ENCODE results near the gene PHACTR3. TPM values are rescaled to one million over a fixed set of nuclear protein-coding genes. Genes with fewer than 3 reads are reported as not detected.

The PHACTR3 gene
- total and polyA plus RNA-seq, 2 donors (not counting 3 experiments of a cell fraction or from before 2014, with no cell fraction given) = not detected

GRCh38 chr20:59673998-59674445 is 69.7 kb downstream of the PHACTR3 start:
- TF ChIP-seq CTCF (IDR thresholded peaks at IDR 0.05; ENCODE audit: extremely low read depth in 1 of 2, insufficient read depth in 1 of 2, low read depth in 1 of 2, low read length in 2 of 2) (no peak), MAX (IDR thresholded peaks at IDR 0.05; ENCODE audit: insufficient read depth, insufficient read length) (no peak), MYC (IDR thresholded peaks at IDR 0.05; ENCODE audit: low read depth, low read length) (no peak), GATA2 (IDR thresholded peaks at IDR 0.05; ENCODE audit: insufficient read depth, insufficient read length, low read depth, low read length) (no peak)
- Histone ChIP-seq H3K9ac (replicated peaks; ENCODE audit: extremely low read depth, insufficient read depth, low read length) (no peak overlapping the region), H3K4me1 (ENCODE audit: control insufficient read depth, extremely low read depth, insufficient read depth, low read length) (no peaks in the 10 kb centered on the region), H3K27me3 (ENCODE audit: control insufficient read depth in 2 of 2, insufficient read depth in 2 of 2, low read length in 2 of 2) (no peaks in the 10 kb centered on the region), H3K79me2 (ENCODE audit: control insufficient read depth, insufficient read depth, low read length) (no peaks in the 10 kb centered on the region), H3K9me1 (replicated peaks; ENCODE audit: control insufficient read depth, extremely low read depth, insufficient read depth, low read length) (no peaks in the 10 kb centered on the region), H3K27ac (ENCODE audit: insufficient read depth, low read depth, low read length) (no peak overlapping the region), H3K4me2 (ENCODE audit: insufficient read depth, low read length) (no peak overlapping the region), H4K20me1 (replicated peaks; ENCODE audit: control insufficient read depth, extremely low read depth, insufficient read depth, low read length) (no peaks in the 10 kb centered on the region), H3K36me3 (ENCODE audit: control insufficient read depth in 2 of 2, extremely low read depth in 1 of 2, insufficient read depth in 2 of 2, low read length in 2 of 2) (no peaks in the 10 kb centered on the region), H3K4me3 (replicated peaks in 1 of 3; ENCODE audit: insufficient read depth in 1 of 3, low read depth in 1 of 3, low read length in 3 of 3) (no peak overlapping the region), H2AFZ (ENCODE audit: low read depth, low read length) (no peak overlapping the region), H3K9me3 (replicated peaks; ENCODE audit: control insufficient read depth, insufficient read depth, low read length) (peaks cover 3% of the 10 kb centered on the region)
- intact Hi-C loops (cut with micrococcal nuclease) = no loop called here
- DNase-seq (ENCODE audit: low read depth, low spot score) = no peak
- FAIRE-seq = no peak
- BruUV-seq (replicated peaks) = no TSS peak
- dilution Hi-C loops (cut with MboI; ENCODE audit: extremely low pct_ligation_motif_present, low sequenced_read_pairs) = no loop called here
- POLR2A ChIA-PET = no interaction called here
- CTCF ChIA-PET = no interaction called here

GRCh38 chr20:59676126-59676850 is 71.9 kb downstream of the PHACTR3 start:
- H3K9me3 ChIP-seq (replicated peaks; ENCODE audit: control insufficient read depth, insufficient read depth, low read length) = peaks cover 3% of the 10 kb centered on the region
- H4K20me1 ChIP-seq (replicated peaks; ENCODE audit: control insufficient read depth, extremely low read depth, insufficient read depth, low read length) = no peaks in the 10 kb centered on the region
- FAIRE-seq (no peak), DNase-seq (ENCODE audit: low read depth, low spot score) (no peak)
- H3K9me1 ChIP-seq (replicated peaks; ENCODE audit: control insufficient read depth, extremely low read depth, insufficient read depth, low read length) = no peaks in the 10 kb centered on the region
- H3K9ac ChIP-seq (replicated peaks; ENCODE audit: extremely low read depth, insufficient read depth, low read length) = no peak overlapping the region
- no peaks in the 10 kb centered on the region for H3K27me3 ChIP-seq (ENCODE audit: control insufficient read depth in 2 of 2, insufficient read depth in 2 of 2, low read length in 2 of 2)
- no TSS peak for BruUV-seq (replicated peaks)
- ChIA-PET POLR2A (no interaction called here), CTCF (no interaction called here)
- H3K4me3 ChIP-seq (replicated peaks in 1 of 3; ENCODE audit: insufficient read depth in 1 of 3, low read depth in 1 of 3, low read length in 3 of 3) = no peak overlapping the region
- no peaks in the 10 kb centered on the region for H3K4me1 ChIP-seq (ENCODE audit: control insufficient read depth, extremely low read depth, insufficient read depth, low read length)
- intact Hi-C loops (cut with micrococcal nuclease) (no loop called here), dilution Hi-C loops (cut with MboI; ENCODE audit: extremely low pct_ligation_motif_present, low sequenced_read_pairs) (no loop called here)
- TF ChIP-seq MYC (IDR thresholded peaks at IDR 0.05; ENCODE audit: low read depth, low read length) (no peak), GATA2 (IDR thresholded peaks at IDR 0.05; ENCODE audit: insufficient read depth, insufficient read length, low read depth, low read length) (no peak), MAX (IDR thresholded peaks at IDR 0.05; ENCODE audit: insufficient read depth, insufficient read length) (no peak), CTCF (IDR thresholded peaks at IDR 0.05; ENCODE audit: extremely low read depth in 1 of 2, insufficient read depth in 1 of 2, low read depth in 1 of 2, low read length in 2 of 2) (no peak), EZH2 (IDR thresholded peaks at IDR 0.05; ENCODE audit: borderline replicate concordance, low read depth, low read length, severe bottlenecking) (no peak), POLR2A (IDR thresholded peaks at IDR 0.05; ENCODE audit: low read depth, low read length) (no peak), POLR2AphosphoS5 (IDR thresholded peaks at IDR 0.05; ENCODE audit: insufficient read depth, low read depth, low read length) (no peak)
- no peak overlapping the region for H3K27ac ChIP-seq (ENCODE audit: insufficient read depth, low read depth, low read length)
- H3K79me2 ChIP-seq (ENCODE audit: control insufficient read depth, insufficient read depth, low read length) = no peaks in the 10 kb centered on the region
- no peaks in the 10 kb centered on the region for H3K36me3 ChIP-seq (ENCODE audit: control insufficient read depth in 2 of 2, extremely low read depth in 1 of 2, insufficient read depth in 2 of 2, low read length in 2 of 2)
- no peak overlapping the region for H3K4me2 ChIP-seq (ENCODE audit: insufficient read depth, low read length)
- H2AFZ ChIP-seq (ENCODE audit: low read depth, low read length) = no peak overlapping the region
